Fibroblast of skin of scalp (primary cell): Measurements from ENCODE around the gene CHKB.
"Not testable (repeated sequence)": the region's sequence is repeated elsewhere in the genome, so short reads cannot be mapped to it uniquely, and the experiment has no call there.

Source experiments
- DNase-seq: peaks from one replicate; pipeline ENCODE4 v3.0.0-alpha.2; 2013

CHKB gene

DNA sequence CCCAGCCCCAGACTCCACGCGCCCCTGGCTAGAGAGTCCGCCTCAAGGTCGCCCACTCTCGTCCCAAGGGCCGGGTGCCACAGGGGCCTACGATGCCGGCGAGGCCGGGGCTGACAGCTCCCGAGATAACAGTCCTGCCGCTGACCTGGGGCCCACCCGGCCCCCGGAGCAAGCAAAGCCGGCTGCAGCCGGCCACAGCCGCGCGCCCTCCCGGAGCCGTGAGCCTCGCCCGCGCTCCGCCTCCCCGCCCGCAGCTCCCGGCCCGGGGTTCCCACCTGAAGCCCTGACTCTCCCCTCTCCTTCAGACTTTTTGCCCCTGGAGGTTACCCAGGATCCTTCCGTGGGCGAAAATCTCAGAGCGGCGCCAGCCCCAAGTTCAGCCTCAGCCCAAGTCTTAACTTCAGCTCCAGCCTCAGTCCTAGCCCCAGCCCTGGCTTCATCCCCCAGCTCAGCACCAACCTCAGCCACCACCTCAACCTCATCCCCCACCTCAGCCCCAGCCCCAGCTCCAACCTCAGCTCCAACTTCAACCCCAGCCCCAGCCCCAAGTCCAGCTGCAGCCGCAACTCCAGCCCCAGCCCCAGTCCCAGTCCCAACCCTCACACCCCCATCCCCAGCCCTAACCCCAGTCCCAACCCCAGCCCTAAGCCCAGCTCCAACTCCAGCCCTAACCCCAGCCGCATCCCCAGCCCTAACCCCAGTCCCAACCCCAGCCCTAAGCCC is 35.2 kb downstream of the CHKB start:
- no peak for DNase-seq

DNA sequence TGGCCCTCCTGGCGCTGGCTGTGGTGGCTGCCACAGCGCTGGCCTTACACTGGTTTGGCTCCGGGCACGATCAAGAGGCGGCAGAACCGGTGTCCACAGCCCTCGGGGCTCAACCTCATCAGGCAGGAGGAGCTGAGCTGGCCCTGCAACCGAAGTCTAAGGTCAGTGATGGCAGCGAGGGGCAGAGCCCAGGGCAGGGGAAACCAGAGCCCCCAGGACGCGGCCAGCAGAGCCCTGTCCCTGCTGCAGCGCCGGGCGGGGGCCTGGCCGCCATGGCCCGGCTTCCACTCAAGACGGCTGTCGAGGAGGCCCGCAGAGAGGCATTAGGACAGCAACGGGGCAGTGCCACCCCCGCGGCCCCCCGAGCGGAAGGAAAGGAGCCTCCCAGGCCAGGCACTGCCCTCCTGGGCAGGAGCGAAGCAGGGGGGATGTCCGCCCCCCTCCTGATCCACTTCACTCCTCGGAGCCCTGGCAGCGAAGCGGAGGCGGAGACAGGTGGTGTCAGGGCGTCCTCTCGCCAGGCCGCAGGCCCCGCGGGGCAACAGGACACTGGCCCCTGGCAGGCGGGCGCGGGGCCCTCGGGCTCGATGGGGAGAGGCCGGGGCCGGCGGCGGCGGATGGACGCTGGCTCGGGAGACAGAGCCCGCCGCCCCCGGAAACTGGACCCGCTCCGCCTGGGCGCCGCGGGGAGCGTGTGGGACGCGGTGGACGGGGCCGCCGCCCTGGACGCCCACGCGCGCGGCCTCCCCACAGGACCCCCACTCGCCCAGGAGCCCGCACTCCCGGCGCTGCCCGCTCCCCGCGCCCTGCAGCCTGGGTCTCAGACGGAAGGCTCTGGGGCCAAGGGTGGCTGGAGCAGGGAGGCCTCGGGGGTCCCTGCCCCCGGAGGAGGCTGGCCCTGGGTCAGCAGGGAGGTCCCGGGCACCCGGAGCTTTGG is 36.1 kb downstream of the CHKB start:
- no peak for DNase-seq

DNA sequence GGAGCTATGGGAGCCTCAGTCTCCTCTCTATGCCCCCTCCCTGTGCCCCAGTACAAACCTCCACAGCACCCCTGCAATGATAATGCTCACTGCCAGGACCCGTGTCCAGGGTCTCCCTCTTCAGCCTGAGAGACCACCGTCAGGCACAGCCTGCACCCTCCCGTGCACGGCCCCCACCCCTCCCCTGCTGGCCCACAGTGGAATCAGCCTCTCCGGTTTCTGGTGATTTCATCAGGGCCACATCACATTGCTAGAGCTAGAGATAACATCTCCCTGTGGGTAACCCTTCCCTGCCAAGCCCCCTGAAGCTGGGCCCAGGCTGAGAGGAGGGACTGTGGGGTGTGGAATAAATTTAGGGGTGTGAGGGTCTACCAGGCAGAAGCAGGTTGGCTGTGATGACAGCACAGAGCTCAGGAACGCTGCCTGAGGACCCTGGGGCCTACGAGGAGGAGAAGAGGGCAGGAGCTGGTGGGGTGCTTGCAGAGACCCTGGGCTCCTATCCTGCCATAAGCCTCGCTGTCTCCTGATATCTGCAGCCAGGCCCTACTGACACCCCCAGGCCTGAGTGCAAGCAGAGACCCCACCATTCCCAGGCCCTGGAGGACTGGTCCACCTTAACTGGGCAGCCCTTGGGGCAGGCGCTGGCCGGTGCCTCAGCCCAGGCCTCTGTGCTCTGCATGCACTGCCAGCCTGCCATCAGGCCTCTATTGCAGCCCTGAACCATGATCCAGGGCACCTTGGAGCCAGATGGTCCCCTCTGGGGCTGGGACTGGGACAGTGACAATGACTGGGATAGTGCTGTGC is 36.9 kb downstream of the CHKB start, which contains the start of gene KLHDC7B:
TSS of gene KLHDC7B (plus strand) at position 378 of the 804 bp plus-strand sequence. CDS start at position 723, 345 bp downstream.
- DNase-seq = peak; percentile 82

DNA sequence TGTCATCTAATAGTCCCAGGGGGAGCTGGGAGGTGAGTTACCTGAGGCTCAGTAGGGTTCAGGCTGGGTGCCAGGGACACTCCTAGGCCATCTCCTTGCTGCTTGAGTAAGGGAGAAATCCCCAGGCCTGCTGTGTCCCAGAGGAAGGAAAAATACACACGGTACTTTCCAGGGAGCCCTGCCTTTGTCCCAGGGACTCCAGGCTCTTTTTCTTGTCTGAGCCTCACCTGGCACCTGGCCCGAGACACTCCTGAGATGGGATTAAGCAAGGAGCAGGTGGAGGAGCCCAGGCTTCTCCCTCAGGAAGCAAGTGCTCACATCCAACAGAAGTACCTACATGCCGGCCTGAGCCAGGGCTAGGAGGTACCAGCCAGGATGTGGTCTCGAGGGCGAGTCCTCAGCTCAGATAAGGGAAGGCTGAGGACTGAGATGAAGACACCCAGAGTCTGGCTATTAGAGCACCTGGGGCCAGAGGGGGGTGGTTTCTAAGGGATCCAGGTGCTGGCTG is 37.8 kb downstream of the CHKB start:
- no peak for DNase-seq

DNA sequence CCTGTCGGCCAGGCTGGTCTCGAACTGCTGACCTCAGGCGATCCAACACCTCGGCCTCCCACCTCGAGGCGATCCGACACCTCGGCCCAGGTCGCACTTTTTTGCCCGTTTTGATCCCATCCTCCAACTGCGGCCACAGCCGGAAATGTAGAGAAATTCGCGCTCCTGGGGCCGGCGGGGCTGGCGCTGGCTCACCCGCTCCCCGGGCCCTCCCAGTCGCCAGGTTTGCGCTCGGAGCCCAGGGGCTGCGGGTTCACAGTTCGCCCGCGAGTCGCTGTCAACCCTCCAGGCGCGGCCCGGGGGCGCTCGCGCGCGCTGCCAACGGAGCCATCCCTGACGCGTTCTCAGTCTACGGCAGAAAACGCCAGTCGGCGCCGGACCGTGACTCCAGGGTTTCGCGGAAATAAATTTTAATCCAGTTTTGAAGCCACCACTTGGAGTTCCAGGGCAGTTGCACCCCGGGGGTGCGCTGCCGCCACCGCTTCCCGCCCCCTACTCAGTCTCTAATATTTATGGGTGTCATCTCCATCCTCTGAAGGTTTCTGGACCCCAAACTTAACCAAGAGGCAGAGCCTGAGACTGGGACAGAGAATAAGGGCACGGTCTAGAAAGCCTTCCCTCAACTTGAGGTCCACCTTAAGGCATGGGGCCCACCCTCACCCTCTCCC is 38.4 kb downstream of the CHKB start:
- DNase-seq = peak; percentile 71

DNA sequence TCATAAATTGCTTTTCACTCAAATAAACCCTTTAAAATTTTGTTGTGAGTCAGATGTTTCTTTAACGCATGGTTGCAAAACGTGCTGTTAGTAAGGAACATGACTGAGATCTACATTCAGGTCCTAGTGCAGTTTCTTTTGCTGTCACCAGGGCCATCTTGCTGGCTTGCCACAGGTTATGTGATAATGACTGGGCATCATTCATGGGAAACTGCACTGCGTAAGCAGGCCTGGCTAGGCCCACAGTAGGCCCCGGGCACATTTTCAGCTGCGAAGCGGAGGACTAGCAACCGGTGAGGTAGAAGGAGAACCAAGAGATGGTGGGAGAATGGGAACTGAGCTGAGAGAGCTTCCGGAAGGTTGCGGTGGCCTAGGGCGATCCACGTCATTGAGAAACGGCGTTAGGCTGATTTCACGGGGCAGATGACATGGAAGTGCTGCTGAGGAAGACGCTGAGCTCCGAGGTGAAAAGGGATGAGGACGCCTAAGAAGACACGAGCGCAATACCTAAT is 40.2 kb downstream of the CHKB start:
- DNase-seq = no peak

DNA sequence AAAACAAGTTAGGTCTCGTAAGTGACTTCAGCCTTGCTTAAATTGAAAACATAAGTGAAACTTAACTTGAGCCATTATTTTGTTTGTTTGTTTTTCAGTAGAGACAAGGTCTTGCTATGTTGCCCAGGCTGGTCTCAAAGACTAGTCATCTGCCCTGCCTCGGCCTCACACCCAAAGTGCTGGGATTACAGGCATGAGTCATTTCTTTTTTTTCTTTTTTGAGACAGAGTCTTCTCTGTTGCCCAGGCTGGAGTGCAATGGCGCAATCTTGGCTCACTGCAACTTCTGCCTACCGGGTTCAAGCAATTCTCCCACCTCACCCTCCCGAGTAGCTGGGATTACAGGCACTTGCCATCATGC is 41.0 kb downstream of the CHKB start:
- DNase-seq = peak; percentile 84

DNA sequence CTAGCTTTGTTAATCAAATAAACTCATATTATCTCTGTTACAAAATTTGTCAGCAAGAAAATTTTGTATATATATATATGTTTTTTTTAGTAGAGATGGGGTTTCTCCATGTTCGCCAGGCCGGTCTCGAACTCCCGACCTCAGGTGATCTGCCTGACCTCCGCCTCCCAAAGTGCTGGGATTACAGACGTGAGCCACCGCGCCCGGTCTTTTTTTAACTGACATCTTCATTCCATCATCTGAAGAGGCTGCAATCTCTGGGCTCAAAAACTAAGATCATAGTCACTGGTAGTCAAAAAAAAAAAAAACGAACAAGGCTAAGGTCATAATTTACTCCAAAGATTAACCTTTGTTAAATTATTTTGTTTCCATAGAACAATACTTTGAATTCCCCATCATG is 42.3 kb downstream of the CHKB start:
- DNase-seq = no peak

DNA sequence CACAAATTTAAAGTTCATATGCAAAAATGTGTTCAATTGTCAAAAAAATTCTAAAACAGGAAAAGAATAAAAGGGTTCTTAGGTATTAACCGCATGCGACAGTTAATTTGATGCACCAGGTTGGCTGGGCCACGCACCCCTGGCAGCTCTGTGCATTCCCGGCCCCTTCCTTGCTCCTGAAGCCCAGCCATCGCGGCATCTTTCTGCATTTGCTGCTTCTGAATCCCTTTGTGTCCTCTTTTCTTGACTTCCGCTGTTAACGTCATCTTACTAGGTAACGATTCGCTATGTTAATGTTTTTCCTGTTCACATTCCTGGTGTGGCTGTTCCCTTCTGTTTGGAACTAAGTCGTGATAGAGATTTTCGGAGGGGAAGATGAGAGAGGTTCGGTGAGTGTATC is 44.9 kb downstream of the CHKB start:
- DNase-seq = no peak

DNA sequence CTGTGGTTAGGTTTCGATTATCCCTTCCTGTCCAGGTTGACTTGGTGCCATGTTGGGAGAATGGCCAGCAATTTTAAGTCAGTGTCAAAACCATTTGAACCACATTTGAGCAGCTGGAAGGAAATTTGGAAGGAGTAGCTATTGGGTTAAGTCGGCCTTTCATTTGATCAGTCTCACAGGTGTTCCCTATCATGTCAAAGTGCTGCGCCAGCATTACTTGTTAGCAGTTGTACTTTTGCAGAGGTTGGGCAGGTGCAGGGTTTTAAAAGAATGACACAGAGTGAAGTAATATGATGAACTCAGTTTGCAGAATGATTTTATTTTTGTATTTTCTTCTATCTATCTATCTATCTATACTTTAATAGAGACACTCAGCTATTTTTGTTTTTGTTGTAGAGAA is 46.4 kb downstream of the CHKB start:
- DNase-seq = no peak

DNA sequence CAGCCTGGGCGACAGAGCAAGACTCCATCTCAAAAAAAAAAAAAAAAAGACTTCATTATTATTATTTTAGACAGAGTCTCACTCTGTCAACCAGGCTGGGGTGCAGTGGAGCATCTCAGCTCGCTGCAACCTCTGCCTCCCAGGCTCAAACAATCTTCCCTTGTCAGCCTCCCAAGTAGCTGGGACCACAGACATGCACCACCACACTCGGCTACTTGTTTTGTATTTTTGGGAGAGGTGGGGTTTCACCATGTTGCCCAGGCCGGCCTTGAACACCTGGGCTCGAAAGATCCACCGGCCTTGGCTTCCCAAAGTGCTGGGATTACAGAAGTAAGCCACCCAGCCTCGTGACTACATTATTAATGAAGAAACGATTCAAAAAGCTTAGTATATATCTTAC is 47.5 kb downstream of the CHKB start:
- no peak for DNase-seq

DNA sequence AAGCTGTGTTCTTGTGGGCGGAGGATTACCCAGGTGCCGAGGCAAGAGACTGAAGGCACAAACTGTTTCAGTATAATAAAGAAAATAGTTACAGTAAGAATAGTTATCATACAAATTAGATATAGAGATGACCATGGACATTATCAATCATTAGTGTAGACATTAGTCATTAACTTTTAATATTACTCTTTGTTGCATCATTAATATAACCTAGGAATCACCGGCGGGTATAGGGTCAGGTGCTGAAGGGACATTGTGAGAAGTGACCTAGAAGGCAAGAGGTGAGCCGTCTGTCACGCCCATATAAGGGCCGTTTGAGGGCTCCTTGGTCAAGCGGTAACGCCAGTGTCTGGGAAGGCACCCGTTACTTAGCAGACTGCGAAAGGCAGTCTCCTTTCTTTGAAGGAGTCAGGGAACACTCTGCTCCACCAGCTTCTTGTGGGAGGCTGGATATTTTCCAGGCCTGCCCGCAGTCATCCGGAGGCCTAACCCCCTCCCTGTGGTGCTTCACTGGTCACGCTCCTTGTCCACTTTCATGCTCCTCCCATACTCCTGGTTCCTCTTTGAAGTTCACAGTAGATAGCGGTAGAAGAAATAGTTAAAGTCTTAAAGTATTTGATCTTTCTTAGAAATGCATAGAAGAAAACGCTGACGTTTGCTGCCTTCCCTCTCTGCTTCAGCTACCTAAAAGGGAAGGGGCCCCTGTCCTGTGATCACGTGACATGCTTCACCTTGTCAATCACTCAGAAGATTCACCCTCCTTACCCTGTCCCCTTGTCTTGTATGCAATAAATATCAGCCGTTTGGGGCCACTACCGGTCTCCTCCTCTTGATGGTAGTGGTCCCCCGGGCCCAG is 48.6 kb downstream of the CHKB start:
- DNase-seq = not testable (repeated sequence)

DNA sequence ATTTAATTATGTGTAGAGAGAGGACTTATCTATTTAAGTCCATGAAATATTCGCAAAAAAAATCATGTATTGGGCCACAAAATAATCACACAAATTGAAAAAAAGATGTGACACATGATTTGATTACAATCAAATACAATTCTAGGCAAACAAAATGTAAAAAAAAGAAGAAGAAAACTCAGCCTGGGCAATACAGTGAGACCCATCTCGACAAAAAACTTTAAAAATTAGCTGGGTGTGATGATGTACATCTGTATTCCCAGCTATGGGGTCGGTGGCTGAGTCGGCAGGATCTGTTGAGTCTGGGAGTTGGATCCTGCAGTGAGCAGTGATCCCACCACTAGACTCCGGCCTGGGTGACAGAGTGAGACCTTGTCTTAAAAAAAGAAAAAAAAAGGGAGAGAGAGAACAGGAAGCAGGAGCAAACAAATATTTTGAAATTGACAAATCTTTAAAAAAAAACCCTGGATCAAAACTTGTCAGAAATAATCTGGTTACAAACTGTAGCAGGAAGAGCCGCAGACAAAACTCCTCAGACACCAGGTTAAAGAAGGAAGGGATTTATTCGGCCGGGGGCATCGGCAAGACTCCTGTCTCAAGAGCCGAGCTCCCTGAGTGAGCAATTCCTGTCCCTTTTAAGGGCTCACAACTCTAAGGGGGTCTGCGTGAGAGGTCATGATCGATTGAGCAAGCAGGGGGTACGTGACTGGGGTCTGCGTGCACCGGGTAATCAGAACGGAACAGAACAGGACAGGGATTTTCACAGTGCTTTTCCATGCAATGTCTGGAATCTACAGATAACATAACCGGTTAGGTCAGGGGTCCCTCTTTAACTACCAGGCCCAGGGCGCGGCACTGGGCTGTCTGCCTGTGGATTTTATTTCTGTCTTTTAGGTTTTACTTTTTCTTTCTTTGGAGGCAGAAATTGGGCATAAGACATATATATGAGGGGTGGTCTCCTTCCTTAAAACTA is 49.5 kb downstream of the CHKB start:
- DNase-seq = no peak

DNA sequence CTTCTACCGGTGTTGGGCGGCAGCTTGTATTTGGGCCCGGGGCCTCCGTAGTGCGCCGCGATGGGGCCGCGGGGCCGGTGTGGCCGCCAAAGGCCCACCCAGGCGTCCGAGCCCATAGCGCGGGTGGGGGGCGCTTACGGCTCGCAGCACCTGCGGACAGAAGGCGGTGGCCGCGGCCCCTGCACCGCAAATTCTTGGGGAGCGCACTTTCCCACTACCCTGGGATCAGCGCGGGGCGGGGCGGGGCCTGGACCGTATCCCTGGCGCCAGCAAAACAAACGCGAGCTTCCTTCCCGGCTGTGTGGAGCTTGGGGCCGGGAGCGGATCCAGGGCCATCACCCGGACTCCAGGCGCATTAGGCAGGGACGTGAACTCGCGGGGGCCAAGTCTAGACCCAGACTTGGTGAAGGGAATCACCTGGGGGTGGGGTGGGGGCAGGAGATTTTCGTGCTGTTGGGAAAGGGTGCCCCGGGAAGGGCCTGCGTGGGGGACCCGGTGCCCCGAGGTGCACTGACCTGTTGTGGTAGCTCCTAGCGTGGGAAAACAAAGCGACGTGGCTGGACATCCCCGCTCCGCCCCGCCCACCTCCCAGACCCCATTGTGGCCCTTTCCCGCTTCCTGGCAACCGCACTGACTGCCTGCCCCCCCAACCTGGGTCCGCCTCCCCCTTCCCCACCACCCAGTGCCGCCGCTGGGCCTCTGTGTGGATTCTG is 50.5 kb downstream of the CHKB start:
- peak; percentile 45 for DNase-seq

DNA sequence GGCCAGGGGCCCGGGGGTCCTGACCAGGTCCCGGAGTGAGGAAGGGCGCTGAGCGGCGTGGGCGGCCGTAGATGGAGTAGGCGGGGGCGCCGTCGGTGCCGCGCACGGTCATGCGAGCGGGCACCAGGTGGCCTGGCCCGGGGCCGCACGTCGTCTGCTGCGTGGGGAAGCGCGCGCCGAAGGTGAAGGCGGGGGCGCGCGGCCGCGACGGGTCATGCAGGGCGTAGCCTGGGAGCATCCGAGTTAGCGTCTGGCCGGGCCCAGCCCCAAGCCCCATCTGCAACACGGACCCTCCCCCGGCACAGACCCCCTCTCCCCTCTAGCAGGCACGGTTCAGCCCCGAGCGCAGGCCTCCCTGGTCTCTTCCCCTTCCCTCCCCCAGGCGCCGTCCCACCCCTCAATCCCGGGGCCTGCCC is 51.1 kb downstream of the CHKB start:
- DNase-seq = no peak

DNA sequence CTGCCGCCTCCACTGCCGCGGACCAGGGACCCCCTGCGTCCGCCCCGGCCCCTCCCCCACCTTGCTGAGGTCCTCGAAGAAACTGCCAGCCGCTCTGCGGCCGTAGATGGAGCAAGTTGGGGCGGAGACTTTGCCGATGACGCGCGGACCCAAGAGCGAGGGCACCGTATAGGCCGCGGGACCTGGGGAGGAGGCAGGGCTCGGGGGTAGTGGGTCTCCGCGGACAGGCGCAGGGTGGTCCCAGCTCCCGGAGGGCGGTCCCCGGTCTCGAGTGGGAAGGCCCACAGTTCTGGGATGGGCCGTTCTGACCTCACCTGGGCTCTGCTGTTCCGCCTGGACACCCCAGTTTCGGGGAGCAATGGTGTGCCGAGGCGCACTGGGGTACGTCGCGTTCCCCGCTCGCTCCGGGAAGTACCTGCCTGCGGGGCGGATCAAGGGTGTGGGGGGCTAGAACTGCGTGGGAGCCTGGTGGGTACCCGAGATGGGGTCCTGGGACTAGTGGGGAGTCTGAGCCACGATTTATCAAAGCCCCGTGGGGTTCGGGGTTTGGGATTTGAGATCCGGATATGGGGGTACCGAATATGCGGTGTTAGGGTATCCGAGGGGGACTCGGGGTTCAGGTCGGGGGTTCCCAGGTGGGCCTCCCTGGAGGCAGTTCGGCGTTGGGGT is 51.6 kb downstream of the CHKB start:
- peak; percentile 75 for DNase-seq

DNA sequence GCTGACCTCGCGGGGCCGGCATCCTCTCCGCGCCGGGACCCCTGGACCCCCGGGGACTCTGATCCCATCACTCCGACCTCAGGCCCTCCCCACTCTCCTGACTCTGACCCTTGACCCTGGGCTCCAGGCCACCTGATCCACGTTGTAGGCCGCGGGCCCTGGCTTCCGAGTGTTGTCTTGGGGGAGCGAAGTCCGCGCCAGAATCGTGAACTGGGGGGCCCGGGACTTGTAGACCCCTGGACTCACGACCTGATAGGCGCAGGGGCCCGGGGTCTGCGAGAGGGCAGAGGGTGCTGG is 52.1 kb downstream of the CHKB start:
- no peak for DNase-seq

DNA sequence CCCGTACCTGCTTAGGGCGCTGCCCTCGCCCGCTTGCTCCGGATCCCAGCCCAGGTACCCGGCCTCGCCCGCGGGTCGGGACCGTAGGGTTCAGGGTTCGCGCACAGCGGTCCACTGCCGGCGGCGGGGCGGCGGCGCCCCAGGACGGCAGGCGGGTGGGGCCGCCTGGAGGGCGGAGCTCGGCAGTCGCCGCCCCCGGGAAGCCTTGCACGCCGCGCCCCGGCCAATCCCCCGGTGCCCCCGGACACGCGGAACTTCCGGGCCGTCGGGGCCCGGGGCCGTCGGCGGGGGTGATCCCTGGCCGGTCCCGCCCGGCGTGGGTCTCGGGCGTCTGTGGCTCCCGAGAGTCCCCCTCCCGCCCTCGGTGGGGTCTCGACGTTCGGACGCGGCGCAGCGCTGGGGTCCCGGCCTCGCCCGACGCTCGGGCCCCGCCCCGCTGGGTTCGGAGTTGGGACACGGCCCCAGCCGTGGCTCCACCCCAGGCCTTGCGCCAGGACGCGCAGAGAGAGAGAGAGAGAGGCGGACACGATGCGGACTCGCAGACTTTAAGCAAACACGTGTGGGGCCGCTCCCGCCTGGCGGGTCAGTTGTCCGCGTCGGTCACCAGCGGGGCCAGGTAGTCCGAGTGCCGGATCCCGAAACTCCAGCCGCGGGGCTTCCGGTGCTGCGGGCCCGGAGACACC is 52.6 kb downstream of the CHKB start, which contains the start of gene TYMP:
TSS of gene TYMP (minus strand) at position 116 of the 683 bp plus-strand sequence. CDS start 303 bp downstream, outside the sequence.
- DNase-seq = peak; percentile 66
